HG03280 (cell line): ENCODE results near the gene CPT1C.

ENCODE experiments used
- ATAC-seq: cut with Tn5 transposase; IDR thresholded peaks from one replicate; pipeline ENCODE4 v1.9.1; 2021; ENCODE audit warnings: mild to moderate bottlenecking, moderate library complexity; ENCODE audit not compliant: unreplicated experiment

Gene CPT1C

DNA sequence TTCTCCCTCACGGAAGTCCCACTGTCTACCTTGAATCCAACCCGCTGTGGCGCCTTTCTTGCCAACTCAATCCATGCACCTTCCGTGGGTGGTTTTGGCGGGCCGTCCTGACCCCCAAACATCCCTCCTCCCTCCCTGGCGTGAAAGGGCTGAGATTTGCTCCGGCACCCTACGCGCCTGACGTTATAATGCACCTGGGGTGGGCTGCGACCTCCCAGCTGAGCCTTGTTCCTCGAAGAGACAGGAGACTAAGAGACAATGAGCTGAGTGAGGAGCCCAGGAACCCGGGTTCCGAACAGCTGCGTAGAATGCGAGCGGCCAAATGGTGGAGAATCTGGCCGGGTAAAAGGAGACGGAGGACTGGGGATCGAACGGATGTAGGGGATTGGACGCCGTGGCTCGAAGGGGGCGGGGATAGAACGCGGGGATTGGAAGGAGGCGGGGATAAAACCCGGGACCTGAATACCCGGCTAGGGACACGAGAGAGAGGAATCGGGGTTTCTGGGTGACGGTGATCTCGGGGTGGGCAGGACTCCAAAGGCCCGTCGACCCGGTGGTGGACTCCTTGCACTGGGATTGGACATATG lies at the start of gene CPT1C:
TSS of gene CPT1C (plus strand) at position 461 of the 587 bp plus-strand sequence. CDS start 1,137 bp downstream, outside the sequence.
- no peak for ATAC-seq

DNA sequence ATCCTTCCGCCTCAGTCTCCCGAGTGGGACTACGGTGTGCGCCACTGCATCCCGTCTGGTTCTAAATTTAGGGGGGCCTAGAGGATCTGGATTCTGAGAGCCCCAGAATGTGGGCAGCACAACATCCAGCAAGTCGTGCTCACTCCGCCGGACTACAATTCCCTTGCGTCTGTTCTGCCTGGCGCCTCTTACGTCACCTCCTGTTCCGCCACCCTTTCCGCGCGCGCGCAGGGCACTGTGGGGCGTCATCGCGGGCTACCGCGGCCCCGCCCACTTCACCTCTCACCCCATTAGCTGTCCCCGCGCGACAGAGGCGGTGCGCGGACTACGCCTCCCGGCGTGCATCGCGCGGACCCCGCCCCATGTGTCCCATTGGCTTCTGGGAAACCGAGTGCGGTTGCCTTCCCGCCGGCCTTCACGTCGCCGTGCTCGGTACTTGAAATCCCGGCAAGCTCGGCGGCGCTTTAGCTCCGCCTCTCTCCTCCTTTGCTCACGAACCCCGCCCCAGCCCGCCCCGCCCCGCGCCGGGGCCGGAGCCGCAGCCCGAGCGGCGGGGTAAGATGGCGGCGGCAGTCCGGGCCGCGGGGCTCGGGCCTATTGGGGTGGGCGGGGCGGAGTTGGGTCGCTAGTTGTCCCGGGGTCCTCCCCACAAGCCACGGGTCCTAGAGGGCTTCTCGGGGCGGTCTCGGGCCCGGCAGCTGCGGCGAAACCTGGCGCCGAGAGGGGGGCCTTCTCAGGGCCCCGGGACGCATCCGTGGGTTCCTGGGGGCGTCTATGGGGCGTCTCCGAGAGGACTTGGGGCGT lies 49.0 kb upstream of the CPT1C start, which contains the start of gene SCAF1:
TSS of gene SCAF1 (plus strand) at position 522 of the 804 bp plus-strand sequence. CDS start 2,818 bp downstream, outside the sequence.
- peak; percentile 67 for ATAC-seq

DNA sequence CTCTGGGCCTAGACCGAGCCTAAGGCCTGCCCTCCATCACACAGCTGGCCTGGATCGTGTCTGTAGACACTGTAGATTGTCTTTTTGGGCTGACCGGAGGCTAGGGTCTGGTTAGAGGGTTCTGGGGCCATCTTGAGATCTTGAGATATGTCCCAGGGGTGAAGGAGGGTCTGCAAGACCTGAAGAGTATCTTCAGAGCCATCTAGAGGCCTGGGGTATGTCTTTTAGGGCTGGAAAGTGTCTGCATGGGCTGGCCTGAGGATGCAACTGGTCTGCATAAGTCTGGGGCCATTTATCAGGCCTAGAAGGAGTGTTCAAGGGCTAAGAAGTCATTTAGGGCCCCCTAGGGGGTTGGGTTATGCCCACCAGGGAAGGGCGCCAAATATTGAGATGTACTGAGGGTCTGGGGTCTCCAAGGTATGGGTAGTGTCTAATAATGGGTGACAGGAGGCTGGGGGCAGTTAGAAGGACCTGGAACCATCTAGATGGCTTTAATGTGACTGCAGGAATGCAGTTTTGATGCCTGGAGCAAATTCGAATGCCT lies 48.4 kb upstream of the CPT1C start:
- ATAC-seq: no peak

DNA sequence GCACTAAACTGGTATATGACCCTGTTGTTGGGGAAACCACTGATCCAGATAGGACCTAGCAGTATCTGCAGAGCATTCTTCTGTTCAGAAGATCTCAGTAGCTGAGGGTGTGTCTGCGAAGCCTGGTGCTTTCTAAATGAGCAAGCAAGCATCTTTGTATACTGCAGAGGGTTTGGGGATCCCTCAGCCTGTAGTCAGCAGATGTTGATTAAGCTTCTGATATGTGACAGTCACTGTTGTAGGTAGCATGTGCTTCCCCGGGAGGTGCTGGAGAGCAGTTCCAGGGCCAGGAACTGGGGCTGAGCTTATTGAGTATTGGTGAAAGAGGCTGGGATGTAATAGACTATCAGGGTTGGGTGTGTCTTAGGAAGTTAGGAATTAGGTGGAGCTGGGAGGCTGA lies 47.5 kb upstream of the CPT1C start:
- no peak for ATAC-seq

DNA sequence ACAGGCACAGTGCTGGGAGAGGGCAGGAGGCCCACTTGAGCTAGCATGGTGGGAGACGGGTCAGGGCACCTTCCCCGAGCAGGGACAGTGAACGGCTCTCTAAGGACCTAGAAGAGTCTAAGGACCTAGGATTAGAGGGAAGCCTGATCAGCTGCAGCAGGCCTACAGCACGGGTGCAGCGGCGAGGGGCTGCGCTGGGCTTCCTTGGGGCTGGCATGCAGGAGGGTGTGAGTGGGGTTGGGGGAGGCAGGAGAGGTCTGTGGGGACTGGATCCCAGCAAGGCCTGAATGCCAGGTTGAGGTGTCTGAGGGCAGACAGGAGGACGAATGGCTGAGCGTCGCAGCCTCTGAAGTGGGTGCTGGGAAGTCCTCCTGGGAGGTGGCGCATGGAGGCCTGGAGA lies 45.3 kb upstream of the CPT1C start:
- ATAC-seq: no peak

DNA sequence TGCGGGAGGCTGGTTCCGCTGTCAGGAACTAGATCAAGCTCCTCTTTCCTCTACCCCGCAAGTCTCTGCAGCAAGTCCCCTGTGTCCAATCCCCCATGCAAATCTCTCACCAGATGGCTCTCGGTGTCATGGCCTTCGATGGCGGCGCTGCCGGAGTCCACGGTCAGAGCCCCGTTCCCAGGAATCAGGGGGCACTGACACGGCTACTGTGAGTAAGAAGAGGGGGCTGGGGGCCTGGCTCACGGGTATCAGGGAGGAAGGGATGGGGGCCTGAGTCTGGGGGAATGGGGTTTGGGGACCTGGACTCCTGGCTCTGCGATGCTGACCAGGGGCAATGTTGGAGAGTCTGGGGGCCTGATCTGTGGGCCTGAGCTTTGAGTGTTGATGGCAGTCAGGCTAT lies 44.9 kb upstream of the CPT1C start:
- no peak for ATAC-seq

DNA sequence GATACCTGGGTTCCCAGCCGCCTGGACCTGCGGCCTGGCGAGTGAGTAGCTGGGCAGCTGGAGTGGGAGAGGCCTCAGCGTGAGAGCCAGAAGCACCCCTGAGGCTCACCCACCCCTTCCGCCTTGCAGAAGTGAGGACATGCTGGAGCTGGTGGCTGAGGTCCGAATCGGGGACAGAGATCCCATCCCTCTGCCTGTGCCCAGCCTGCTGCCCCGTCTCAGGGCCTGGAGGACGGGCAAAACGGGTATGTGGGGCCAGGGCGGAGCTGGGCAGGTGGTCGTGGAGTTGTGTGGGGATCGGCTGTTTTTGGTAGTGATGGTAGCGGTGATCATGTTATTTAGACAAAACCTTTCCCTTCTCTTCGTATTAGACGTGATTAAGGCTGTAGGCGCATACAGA lies 44.3 kb upstream of the CPT1C start:
- ATAC-seq: no peak

DNA sequence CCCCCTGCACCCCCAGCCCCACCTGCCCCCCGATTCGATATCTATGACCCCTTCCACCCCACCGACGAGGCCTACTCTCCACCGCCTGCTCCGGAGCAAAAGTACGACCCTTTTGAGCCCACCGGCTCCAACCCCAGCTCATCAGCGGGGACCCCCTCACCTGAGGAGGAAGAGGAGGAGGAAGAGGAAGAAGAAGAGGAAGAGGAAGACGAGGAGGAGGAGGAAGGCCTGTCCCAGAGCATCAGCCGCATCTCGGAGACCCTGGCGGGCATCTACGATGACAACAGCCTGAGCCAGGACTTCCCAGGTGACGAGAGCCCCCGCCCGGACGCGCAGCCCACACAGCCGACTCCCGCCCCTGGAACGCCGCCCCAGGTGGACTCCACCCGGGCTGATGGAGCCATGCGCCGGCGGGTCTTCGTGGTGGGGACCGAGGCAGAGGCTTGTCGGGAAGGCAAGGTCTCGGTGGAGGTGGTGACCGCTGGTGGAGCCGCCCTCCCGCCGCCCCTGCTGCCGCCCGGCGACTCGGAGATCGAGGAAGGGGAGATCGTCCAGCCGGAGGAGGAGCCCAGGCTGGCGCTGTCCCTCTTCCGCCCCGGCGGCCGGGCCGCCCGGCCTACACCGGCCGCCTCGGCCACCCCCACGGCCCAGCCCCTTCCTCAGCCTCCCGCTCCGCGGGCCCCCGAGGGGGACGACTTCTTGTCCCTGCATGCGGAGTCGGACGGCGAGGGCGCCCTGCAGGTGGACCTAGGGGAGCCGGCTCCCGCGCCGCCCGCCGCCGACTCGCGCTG lies 39.7 kb upstream of the CPT1C start:
- ATAC-seq: no peak

DNA sequence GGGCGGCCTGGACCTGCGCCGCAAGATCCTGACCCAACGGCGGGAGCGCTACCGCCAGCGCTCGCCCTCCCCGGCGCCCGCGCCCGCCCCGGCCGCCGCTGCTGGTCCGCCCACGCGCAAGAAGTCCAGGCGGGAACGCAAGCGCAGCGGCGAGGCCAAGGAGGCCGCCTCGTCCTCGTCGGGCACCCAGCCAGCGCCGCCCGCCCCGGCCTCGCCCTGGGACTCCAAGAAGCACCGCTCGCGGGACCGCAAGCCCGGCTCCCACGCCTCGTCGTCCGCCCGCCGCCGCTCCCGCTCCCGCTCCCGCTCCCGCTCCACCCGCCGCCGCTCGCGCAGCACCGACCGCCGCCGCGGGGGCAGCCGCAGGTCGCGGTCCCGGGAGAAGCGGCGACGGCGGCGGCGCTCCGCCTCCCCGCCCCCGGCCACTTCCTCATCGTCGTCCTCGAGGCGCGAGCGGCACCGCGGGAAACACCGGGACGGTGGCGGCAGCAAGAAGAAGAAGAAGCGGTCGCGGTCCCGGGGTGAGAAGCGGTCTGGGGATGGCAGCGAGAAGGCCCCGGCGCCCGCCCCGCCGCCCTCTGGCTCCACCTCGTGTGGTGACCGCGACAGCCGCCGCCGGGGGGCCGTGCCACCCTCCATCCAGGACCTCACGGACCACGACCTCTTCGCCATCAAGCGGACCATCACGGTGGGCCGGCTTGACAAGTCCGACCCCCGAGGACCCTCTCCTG lies 38.9 kb upstream of the CPT1C start:
- no peak for ATAC-seq

DNA sequence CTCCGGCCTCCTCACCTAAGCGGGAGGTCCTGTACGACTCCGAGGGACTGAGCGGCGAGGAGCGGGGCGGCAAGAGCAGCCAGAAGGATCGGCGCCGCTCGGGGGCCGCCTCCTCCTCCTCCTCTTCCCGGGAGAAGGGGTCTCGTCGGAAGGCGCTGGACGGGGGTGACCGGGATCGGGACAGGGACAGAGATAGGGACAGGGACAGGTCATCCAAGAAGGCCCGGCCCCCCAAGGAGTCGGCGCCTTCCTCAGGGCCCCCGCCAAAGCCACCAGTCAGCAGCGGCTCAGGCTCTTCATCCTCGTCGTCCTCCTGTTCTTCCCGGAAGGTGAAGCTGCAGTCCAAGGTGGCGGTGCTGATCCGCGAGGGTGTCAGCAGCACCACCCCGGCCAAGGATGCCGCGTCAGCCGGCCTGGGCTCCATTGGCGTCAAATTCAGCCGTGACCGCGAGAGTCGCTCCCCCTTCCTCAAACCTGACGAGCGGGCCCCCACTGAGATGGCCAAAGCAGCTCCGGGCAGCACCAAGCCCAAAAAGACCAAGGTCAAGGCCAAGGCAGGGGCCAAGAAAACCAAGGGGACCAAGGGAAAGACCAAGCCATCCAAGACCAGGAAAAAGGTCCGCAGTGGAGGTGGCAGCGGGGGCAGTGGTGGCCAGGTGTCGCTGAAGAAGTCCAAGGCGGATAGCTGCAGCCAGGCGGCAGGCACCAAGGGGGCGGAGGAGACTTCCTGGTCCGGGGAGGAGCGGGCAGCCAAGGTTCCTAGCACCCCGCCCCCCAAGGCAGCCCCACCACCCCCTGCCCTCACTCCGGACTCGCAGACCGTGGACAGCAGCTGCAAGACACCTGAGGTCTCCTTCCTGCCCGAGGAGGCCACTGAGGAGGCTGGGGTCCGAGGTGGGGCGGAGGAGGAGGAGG lies 38.1 kb upstream of the CPT1C start:
- no peak for ATAC-seq

DNA sequence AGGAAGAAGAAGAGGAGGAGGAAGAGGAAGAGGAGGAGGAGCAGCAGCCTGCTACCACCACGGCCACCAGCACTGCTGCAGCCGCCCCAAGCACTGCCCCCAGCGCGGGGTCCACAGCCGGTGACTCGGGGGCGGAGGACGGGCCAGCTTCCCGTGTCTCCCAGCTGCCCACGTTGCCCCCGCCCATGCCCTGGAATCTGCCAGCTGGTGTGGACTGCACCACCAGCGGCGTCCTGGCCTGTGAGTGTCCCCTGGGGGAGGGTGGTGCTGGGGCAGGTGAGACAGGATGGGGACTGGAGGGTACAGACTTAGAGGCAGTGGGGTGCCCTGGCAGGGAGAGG lies 37.5 kb upstream of the CPT1C start:
- ATAC-seq: no peak

DNA sequence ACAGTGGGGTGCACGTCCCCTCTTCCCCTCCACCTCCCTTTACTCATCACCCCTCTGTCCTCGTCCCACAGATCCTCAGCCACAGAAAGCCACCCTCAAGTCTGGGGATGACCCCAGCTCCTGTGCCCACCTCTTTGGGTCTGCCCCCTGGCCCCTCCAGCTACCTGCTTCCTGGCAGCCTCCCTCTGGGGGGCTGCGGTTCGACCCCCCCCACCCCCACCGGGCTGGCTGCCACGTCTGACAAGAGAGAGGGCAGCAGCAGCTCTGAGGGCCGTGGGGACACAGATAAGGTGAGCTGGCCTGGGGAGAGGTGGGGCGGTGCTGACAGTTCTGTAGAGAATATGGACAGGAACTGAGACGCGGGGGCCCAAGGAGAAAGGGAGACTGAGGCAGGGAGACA lies 36.3 kb upstream of the CPT1C start:
- no peak for ATAC-seq

DNA sequence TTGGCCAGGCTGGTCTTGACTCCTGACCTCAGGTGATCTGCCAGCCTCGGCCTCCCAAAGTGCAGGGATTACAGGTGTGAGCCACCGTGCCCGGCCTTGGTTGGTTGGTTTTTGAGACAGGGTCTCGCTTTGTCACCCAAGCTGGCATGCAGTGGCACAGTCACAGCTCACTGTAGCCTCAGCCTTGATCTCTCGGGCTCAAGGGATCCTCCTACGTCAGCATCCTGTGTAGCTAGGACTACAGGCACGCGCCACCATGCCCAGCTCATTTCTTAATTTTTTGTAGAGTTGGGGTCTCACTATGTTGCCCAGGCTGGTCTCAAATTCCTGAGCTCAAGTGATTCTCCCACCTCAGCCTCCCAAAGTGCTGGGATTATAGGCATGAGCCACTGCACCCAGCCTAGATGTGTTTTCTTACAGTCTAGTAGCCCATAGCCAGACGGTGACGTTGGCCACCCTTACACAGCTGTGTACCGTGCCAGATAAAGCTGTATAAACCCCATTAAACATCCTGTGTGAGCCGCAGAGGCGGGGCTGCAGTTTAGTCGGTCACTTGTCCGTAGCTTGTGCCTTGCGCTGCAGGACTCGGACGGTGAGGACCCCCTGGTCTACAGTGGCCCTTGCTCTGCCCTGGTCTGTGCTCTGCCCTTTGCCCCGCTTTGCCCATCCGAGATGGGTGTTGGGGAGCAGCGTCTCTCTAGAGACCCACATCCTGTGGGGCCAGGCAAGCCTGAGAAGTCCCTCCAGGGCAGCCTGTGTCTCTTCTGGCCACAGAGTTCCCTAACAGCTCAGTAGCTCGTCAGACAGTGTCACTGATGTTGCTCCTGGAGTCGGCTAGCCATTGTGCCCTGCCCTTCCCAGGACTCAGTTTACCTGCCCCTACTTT lies 35.1 kb upstream of the CPT1C start:
- ATAC-seq: no peak

DNA sequence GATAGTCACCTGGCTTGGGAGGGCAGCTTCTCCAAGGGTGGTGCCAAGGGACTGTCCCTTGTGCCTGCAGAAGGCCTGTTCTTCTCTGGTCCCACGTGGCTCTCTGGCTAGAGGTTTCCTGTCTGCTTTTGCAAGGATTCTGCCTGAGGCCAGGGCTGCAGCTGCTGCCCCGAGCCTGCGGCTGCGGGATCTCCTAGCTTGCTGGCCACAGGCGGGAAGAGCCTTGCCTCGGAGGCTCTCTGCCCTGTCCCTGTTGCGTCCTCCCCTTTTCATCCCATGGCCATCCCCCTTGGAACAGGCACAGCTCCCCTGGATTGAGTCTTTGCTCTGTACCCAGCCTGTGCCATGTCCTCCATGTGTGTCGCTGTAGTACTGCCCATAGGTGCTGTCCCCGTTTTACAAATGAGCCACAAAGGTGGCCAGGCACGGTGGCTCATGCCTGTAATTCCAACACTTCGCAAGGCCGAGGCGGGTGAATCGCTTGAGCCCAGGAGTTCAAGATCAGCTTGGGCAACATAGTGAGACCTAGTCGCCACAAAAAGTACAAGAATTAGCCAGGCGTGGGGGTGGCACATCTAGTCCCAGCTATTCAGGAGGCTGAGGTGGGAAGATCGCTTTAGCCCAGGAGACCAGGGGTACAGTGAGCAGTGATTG lies 34.3 kb upstream of the CPT1C start:
- ATAC-seq: no peak

DNA sequence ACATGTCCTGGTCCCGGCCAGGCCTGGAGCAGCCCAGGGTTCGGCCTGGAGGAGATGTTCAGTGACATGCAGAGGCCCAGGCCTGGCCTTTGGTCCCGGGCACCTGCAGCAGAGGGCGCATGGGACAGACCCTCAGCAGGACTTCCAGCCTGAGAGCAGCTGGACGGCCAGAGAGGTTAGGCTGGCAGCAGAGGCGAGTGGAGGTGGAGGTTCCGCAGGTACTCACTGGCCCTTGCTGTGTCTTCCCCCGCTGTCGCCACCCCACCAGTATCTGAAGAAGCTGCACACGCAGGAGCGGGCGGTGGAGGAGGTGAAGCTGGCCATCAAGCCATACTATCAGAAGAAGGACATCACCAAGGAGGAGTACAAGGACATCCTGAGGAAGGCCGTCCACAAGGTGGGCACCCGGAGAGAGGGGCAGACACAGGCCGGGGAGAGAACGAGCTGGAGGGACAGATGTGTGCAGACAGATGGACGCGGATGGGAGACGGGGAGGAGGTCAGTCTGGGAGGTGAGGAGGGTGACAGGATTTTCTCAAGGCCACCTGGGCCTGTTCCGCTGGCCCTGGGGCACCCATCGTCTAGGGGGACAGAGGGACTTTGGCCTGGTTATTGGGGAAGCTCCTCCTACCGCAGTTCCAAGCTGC lies 33.3 kb upstream of the CPT1C start:
- ATAC-seq: no peak

DNA sequence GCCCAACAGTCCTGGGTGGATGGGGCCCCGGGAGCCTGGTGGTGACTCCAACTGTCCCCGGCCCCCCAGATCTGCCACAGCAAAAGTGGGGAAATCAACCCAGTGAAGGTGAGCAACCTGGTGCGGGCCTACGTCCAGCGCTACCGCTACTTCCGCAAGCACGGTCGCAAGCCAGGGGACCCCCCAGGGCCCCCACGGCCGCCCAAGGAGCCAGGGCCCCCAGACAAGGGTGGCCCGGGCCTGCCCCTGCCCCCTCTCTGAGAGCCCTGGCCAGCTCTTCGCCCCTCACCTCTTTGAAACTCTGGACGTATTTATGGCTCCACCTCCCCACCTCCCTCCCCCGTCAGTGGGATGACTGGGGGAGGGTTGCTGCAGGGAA lies 32.8 kb upstream of the CPT1C start:
- no peak for ATAC-seq

DNA sequence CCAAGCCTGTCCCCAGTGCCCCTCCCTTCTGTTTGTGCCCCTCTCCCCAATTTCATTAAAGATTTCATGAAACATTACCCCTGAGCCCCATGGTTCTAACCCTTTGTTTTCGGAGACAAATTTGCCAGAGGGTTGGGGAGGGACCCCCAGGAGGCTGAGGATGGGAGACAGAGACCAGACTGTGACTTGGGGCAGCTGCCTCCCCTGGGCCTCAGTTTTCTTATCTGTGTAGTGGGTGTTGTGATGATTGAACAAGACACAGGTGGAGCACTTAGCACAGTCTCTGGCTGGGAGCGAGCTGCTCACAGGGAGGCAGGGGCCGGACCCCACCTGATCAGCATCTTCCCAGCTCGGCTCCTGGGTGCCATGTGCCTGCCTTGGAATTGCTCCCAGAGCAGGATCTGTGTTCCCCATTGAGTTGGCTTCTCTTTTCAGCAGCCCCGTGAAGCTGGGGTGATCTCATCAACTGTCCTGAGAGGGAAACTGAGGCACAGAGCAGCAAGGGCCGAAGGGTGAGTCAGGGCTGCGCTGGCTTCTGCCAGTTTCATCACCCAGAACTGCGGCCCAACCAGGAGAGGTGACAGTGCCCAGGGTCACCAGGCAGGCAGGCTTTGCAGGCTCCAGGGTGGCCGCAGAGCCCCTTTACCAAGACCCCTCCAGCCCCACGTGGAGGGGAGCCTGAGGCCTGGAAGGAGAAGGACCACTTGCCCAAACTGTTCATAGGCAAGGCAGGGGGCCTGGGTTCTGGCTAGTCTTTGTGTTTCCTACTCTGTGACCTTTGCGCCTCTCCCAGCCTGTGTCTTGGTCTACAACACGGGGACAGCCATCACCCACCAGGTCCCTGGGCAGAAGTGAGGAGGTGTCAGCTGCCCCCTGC lies 32.1 kb upstream of the CPT1C start:
- no peak for ATAC-seq
